ENCODE data around the gene WDR46.

GRCh38 chr6:33330736-33331135 lies 41.7 kb upstream of the WDR46 start:
- TF ChIP-seq SCRT2 (tag by site-specific recombination; IDR thresholded peaks at IDR 0.05) (no peak), ZNF274 (IDR thresholded peaks at IDR 0.05; ENCODE audit: low read length) (no peak), ZNF274 (tag by site-specific recombination; IDR thresholded peaks at IDR 0.05; ENCODE audit: borderline replicate concordance) (no peak), RBAK (tag by site-specific recombination; IDR thresholded peaks at IDR 0.05) (no peak), ZNF747 (tag by site-specific recombination; IDR thresholded peaks at IDR 0.05) (no peak), KLF16 (tag by site-specific recombination; IDR thresholded peaks at IDR 0.05) (no peak), ZNF664 (tag by site-specific recombination; IDR thresholded peaks at IDR 0.05) (no peak), ZNF24 (tag by site-specific recombination; IDR thresholded peaks at IDR 0.05) (no peak), ZNF785 (tag by site-specific recombination; IDR thresholded peaks at IDR 0.05) (no peak), ZBTB7A (tag by site-specific recombination; IDR thresholded peaks at IDR 0.05; ENCODE audit: low read depth) (no peak)
- TF ChIP-seq, protein P1, sequence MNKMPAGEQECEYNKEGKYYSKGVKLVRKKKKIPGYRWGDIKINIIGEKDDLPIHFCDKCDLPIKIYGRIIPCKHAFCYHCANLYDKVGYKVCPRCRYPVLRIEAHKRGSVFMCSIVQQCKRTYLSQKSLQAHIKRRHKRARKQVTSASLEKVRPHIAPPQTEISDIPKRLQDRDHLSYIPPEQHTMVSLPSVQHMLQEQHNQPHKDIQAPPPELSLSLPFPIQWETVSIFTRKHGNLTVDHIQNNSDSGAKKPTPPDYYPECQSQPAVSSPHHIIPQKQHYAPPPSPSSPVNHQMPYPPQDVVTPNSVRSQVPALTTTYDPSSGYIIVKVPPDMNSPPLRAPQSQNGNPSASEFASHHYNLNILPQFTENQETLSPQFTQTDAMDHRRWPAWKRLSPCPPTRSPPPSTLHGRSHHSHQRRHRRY (tag by site-specific recombination; IDR thresholded peaks at IDR 0.05): no peak
- TF ChIP-seq, protein P2, sequence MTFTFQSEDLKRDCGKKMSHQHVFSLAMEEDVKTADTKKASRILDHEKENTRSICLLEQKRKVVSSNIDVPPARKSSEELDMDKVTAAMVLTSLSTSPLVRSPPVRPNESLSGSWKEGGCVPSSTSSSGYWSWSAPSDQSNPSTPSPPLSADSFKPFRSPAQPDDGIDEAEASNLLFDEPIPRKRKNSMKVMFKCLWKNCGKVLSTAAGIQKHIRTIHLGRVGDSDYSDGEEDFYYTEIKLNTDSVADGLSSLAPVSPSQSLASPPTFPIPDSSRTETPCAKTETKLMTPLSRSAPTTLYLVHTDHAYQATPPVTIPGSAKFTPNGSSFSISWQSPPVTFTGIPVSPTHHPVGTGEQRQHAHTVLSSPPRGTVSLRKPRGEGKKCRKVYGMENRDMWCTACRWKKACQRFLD (tag by site-specific recombination; IDR thresholded peaks at IDR 0.05): no peak
- TF ChIP-seq, protein P3, sequence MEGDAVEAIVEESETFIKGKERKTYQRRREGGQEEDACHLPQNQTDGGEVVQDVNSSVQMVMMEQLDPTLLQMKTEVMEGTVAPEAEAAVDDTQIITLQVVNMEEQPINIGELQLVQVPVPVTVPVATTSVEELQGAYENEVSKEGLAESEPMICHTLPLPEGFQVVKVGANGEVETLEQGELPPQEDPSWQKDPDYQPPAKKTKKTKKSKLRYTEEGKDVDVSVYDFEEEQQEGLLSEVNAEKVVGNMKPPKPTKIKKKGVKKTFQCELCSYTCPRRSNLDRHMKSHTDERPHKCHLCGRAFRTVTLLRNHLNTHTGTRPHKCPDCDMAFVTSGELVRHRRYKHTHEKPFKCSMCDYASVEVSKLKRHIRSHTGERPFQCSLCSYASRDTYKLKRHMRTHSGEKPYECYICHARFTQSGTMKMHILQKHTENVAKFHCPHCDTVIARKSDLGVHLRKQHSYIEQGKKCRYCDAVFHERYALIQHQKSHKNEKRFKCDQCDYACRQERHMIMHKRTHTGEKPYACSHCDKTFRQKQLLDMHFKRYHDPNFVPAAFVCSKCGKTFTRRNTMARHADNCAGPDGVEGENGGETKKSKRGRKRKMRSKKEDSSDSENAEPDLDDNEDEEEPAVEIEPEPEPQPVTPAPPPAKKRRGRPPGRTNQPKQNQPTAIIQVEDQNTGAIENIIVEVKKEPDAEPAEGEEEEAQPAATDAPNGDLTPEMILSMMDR (tag by site-specific recombination; IDR thresholded peaks at IDR 0.05): no peak

Data from HEK293 (cell line).